ENCODE data around the gene CTDSP2. TPM values are rescaled to one million over a fixed set of nuclear protein-coding genes. Genes with fewer than 3 reads are reported as not detected.

CTDSP2 gene
- total and polyA plus RNA-seq, 5 experiments from 2014 or later, result 51.4 to 262 (median 81.2) TPM

DNA sequence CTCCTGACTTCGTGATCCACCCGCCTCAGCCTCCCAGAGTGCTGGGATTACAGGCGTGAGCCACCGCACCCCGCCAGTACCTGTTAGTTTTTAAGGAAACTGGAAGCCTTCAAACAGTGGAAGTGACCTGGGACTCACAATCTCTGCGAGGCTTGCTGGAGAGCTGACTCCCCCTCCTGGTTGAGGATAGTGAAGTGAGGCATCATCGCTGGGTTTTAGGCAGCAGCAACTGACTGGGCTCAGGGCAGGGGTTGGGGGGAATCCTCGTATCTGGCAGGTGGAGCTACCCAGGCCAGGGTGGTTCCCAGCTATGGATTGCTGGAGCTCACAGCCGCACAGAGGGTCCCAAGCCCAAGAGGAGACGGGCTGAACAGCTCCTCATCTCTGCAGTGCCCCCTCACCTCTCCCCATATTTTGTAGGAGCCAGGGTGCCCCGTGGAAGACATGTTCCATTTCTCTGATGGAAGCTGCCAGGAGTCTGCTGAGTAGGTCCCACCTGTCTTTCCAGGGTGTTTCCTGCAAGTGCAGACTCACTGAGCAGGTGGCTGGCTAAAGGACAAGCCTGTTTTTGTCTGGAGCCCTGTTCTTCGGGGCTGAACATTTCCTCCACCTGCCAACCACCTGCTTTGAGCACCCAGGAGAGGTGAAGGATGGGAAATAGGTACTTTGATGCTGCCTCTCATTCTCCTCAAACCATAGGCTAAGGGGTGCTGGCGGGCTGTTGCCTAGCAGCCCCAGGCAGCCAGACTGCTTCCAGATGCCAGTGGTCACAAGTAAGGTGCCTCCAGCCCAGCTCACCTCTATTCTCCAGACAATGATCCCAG is 31.1 kb downstream of the CTDSP2 start:
- peak overlapping the region in 6 of 10 donors; percentile 31 to 83 (median 58) for H3K27ac Mint-ChIP-seq
- peaks cover 0 to 19% (median 0%) of the 10 kb centered on the region in 3 donors for H3K36me3 Mint-ChIP-seq
- no peaks in the 10 kb centered on the region for H3K9me3 Mint-ChIP-seq
- peak overlapping the region in 1 of 10 donors; percentile 70 for H3K4me3 Mint-ChIP-seq
- H3K4me1 Mint-ChIP-seq, result peaks cover 4 to 10% (median 6%) of the 10 kb centered on the region in 4 donors
- DNase-seq, result no peak
- no peaks in the 10 kb centered on the region for H3K27me3 Mint-ChIP-seq
- POLR2A ChIA-PET, result interaction anchor here (1.1 kb wide), 1 partner anchor 9 kb away, joined by 3 read pairs; no protein-coding TSS in a partner anchor
- ATAC-seq, result no peak

DNA sequence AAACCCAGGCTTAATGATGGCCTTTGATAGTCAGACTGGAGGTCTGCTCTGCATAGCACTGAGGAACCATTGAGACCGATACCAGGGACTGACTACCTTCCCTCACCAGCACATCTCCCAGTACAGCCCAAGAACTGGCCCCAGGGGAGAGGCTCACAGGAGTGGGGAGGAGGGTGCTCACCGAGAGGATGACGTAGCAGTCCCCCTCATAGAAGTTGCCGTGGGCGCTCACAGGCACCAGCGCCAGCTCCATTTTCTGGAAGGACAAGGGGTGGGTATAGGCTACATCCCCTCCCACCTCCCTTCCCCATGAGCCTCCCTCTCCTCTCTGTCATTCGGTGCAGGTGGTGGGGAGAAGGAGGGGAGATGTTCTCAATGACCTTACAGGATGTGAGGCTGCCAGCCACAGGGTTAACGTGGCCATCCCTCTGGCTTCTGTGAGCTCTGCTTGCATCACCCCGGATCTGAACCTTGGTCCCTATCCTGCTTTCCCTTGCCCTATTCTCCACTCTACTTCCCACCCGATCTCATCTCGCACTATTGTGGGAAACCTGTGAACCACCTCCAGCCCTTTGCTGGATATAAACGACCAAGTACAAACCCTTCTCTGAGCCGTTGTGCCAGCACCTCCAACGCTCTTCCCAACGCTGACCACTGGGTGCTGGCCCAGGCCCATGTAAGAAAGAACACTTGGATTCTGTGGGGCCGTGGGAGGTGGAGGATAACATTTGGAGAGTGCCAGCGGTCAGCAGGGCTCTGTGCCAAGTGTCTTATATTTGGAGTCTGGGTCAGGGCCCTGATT is 32.4 kb downstream of the CTDSP2 start:
- no peaks in the 10 kb centered on the region for H3K9me3 Mint-ChIP-seq
- POLR2A ChIA-PET, result interaction anchor here (1.9 kb wide), 1 partner anchor 33 kb away, joined by 5 read pairs; the partner anchor contains the start of gene CTDSP2
- peaks cover 0 to 21% (median 4%) of the 10 kb centered on the region in 3 donors for H3K36me3 Mint-ChIP-seq
- DNase-seq (no peak), ATAC-seq (no peak)
- H3K4me3 Mint-ChIP-seq, result peak overlapping the region in 1 of 10 donors; percentile 70
- H3K4me1 Mint-ChIP-seq, result peaks cover 4 to 10% (median 6%) of the 10 kb centered on the region in 4 donors
- peak overlapping the region in 2 of 10 donors; percentile 17 to 72 for H3K27ac Mint-ChIP-seq
- no peaks in the 10 kb centered on the region for H3K27me3 Mint-ChIP-seq

DNA sequence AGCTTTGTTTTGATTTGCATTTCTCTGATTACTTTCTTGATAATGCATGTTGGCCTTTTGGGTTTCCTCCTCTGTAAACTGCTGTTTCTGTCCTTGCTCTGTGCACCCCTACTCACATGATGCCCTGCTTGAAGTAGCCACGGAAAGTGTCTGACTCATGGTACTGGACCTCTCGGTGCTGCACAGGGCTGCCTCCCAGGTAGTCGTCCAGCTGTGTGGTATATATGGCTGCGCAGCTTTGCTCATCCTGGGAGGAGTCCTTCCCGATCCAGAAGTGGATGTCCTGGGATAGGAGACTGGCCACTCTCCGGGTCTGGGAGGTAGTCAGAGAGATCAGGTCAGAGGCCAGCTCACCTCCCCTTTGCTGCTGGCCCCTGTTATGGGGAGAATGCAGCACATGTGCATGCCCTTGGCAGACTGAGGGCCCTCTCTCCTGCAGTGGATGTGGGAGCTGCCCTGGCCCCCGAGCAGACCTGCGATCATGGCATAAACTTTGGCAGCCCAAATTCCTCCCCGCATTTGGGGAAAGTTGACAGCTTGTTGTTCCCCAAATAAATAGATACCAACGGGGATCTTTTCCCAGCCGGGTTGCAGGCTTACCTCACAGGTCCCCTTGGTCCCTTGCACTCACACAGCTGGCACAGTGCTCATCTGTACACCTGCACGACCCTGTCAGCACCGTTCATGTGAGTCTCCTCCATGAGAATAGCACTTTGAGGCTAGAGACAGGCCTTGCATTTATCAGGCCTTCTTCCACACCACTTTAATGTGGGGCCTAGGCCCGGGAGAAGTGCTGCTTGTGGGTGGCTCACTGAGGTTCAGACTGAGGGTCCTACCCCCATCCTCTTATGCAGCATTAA is 33.2 kb downstream of the CTDSP2 start:
- Mint-ChIP-seq H3K9me3 (no peaks in the 10 kb centered on the region), H3K36me3 (peaks cover 0 to 18% (median 4%) of the 10 kb centered on the region in 3 donors), H3K4me3 (no peak overlapping the region), H3K27ac (peak overlapping the region in 3 of 10 donors; percentile 17 to 72 (median 41)), H3K4me1 (peaks cover 2 to 7% (median 5%) of the 10 kb centered on the region in 4 donors), H3K27me3 (no peaks in the 10 kb centered on the region)
- POLR2A ChIA-PET, result interaction anchor here (1.9 kb wide), 1 partner anchor 33 kb away, joined by 5 read pairs; the partner anchor contains the start of gene CTDSP2
- DNase-seq, result no peak
- ATAC-seq, result no peak

DNA sequence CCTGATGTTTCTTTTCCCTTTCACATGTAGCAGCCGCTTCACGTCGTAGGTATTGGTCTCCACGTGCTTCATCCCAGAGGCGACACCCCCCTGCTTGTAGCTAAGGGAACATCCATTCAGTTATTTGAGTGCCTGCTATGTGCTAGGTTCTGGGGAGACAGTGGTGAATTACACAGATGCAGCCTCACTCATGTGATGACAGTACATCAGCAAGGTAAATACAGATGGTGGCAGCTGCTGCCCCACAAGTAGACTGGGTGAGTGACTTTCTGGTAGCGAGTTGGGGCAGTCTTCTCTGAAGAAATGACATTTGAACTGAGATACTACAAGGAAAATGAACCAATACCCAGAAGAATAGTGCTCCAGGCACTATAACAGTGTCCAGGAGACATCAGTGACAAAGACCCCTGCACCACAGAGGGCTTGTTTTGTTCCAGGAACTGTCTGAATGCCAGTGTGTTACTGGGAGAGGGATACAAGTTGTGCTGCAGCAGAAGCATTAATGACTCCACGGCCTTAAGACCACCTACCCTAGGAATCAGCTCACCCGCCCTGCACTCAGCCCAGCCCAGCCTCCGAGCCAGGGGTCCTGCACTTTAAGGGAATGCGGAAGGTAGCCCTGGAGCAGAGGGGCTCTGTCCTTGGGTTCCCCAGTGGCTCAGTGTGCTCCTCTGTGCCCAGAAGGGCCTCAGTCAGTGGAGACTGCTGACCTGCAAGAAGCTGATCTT is 35.3 kb downstream of the CTDSP2 start:
- H3K27ac Mint-ChIP-seq, result no peak overlapping the region
- peaks cover 0 to 32% (median 4%) of the 10 kb centered on the region in 3 donors for H3K36me3 Mint-ChIP-seq
- no peaks in the 10 kb centered on the region for H3K9me3 Mint-ChIP-seq
- ATAC-seq (no peak), DNase-seq (no peak)
- H3K4me3 Mint-ChIP-seq, result no peak overlapping the region
- POLR2A ChIA-PET, result interaction anchor here (1.9 kb wide), 1 partner anchor 18 kb away, joined by 4 read pairs; no protein-coding TSS in a partner anchor
- peaks cover 0 to 6% (median 3%) of the 10 kb centered on the region in 4 donors for H3K4me1 Mint-ChIP-seq
- no peaks in the 10 kb centered on the region for H3K27me3 Mint-ChIP-seq

DNA sequence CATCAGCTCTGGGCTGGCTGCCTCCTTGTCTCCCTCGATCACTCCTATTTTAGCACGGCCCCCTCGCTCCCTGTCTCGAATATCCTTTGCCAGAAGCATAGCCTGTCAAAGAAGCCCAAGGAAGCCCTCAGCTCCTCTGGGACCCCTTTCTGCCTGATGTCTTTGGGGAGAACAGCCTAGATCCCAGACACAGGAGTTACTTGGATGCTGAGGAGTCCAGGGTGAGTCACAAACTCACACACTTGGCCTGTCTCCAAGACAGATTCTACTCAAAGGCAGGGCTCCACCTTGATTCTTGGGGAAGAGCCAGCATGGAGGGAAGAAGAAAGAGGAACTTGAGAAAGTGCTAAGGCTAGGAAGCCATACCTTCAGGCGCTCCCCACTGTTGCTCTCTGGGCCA is 36.1 kb downstream of the CTDSP2 start:
- POLR2A ChIA-PET, result no interaction called here
- no peak overlapping the region for H3K4me3 Mint-ChIP-seq
- no peak overlapping the region for H3K27ac Mint-ChIP-seq
- ATAC-seq (no peak), DNase-seq (no peak)
- no peaks in the 10 kb centered on the region for H3K9me3 Mint-ChIP-seq
- peaks cover 0 to 4% (median under 1%) of the 10 kb centered on the region in 4 donors for H3K4me1 Mint-ChIP-seq
- no peaks in the 10 kb centered on the region for H3K27me3 Mint-ChIP-seq
- H3K36me3 Mint-ChIP-seq, result peaks cover 0 to 34% (median 4%) of the 10 kb centered on the region in 3 donors

DNA sequence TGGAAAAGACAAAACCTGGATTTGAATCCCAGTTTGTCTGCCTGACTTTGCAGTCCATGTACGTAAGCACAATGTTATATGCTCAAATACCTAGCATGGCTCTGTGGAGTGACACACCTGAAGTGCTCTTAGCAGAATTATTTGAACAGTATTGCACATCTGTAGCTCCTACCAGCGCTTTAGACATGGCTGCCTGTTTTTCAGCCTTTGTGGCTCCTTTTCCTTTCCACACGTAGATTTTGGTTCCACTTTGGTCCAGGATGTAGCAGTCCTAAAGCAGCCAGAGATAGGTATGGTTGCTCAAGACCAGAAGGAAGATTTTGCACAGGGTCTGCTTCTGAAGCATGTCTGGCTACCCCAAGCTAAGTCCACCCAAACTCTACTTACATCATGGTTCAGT is 37.1 kb downstream of the CTDSP2 start:
- Mint-ChIP-seq H3K4me3 (no peak overlapping the region), H3K9me3 (no peaks in the 10 kb centered on the region), H3K4me1 (peaks cover 0 to 3% (median under 1%) of the 10 kb centered on the region in 4 donors), H3K27me3 (no peaks in the 10 kb centered on the region), H3K36me3 (peaks cover 0 to 35% (median 4%) of the 10 kb centered on the region in 3 donors), H3K27ac (no peak overlapping the region)
- POLR2A ChIA-PET, result no interaction called here
- ATAC-seq, result no peak
- no peak for DNase-seq

DNA sequence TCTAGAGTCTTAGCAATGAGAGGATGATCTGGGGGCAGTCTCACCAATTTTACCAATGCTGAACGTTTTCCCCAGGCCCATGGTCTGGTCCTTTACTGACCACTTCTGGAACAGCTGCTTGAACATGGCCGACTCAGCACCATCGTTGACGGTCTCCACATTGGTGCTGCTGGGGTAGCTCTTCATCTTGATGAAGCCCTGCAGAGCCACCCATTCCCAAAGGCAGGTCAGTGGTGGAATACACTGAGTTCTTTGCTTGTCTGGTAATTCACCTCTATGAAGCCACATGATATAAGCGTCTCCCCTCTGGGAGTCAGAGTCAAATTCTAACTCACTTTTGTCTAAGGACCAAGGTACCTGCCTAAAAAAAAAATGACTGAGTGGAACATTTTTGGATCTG is 38.2 kb downstream of the CTDSP2 start:
- Mint-ChIP-seq H3K4me1 (peaks cover 0 to 4% (median under 1%) of the 10 kb centered on the region in 4 donors), H3K4me3 (no peak overlapping the region), H3K27ac (no peak overlapping the region), H3K36me3 (peaks cover 0 to 41% (median 6%) of the 10 kb centered on the region in 3 donors), H3K27me3 (no peaks in the 10 kb centered on the region), H3K9me3 (no peaks in the 10 kb centered on the region)
- ATAC-seq, result no peak
- no peak for DNase-seq
- POLR2A ChIA-PET, result no interaction called here

DNA sequence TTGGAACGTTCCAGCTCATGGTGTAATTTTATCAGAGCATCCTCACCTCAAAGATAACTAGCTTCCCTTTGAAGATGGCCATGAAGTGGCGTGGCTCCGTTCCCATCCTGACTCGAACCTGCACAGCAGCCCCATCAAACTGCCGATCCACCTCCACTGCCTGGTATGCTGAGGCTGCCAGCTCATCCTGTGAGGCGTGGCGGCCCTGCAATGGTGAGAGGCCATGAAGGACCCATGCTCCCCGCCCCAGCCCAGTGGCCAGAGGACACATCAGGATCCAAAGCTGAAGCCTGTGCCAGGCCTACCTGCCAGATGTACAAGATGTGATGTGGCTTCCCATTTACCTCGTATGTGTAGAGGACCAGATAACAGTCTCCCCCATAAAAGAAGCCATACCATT is 39.2 kb downstream of the CTDSP2 start:
- Mint-ChIP-seq H3K27ac (peak overlapping the region in 1 of 10 donors; percentile 52), H3K36me3 (peaks cover 0 to 50% (median 8%) of the 10 kb centered on the region in 3 donors), H3K9me3 (no peaks in the 10 kb centered on the region), H3K4me3 (no peak overlapping the region), H3K27me3 (no peaks in the 10 kb centered on the region), H3K4me1 (peaks cover 0 to 2% (median under 1%) of the 10 kb centered on the region in 4 donors)
- DNase-seq (no peak), ATAC-seq (no peak)
- POLR2A ChIA-PET, result interaction anchor here (0.9 kb wide), 1 partner anchor 112 kb away, joined by 3 read pairs; no protein-coding TSS in a partner anchor

DNA sequence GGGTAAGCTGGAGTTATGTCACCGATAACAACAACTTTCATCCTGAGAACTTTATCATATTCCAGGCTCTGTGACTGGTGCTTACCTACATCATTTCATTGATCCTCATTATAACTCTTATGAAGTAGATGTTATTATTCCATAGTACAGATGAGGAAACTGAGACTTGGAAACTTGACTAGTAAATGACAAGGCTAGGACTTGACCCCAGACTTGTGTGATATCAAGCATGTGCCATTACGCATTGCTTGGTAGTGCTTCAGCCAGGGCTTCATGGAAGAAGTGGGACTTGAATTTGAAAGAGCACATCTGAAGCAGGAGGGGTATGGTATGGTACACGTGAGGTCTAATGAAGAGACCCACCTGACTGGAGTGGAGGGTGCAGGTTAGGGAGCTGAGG is 39.9 kb downstream of the CTDSP2 start:
- Mint-ChIP-seq H3K36me3 (peaks cover 0 to 54% (median 8%) of the 10 kb centered on the region in 3 donors), H3K4me1 (peaks cover 0 to 2% (median under 1%) of the 10 kb centered on the region in 4 donors), H3K9me3 (no peaks in the 10 kb centered on the region), H3K27ac (peak overlapping the region in 1 of 10 donors; percentile 29), H3K27me3 (no peaks in the 10 kb centered on the region), H3K4me3 (no peak overlapping the region)
- DNase-seq, result no peak
- no peak for ATAC-seq
- POLR2A ChIA-PET, result interaction anchor here (0.9 kb wide), 1 partner anchor 113 kb away, joined by 3 read pairs; no protein-coding TSS in a partner anchor

DNA sequence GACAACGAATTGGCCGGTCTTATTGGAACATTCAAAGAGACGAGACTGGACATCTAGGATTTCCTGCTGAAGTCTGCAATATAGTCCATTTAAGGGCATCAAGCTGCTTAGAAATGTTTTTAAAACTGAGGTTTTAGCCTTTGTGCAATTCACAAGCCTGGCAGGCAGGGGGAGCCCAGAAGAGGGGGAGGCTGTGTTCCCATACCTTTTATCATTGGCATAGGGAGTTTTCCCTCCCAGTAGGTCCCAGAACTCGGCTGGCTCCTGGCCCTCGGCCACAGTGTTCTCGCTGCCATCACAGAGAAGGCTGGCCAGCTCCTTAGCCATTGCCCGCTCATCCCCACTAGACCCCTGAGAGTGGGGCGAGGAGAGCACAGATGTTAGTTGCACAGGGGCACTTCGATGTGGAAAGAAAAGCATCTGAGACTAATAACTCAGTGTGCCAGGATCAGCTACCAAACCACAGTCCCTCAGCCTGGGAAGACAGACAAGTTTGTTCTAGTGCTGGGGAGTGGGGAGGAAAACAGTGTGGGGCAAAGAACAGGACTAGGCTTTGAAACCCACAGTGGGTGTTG is 43.1 kb downstream of the CTDSP2 start:
- Mint-ChIP-seq H3K4me3 (no peak overlapping the region), H3K4me1 (peaks cover 0 to 11% (median 0%) of the 10 kb centered on the region in 4 donors), H3K9me3 (no peaks in the 10 kb centered on the region), H3K27me3 (no peaks in the 10 kb centered on the region), H3K36me3 (peaks cover 0 to 64% (median 5%) of the 10 kb centered on the region in 3 donors), H3K27ac (peak overlapping the region in 1 of 10 donors; percentile 24)
- DNase-seq (peak in 8 of 10 donors; percentile 11 to 37 (median 28)), ATAC-seq (peak in 1 of 2 donors; percentile 53)
- POLR2A ChIA-PET, result interaction anchor here (0.5 to 0.8 kb wide), 3 partner anchors 11 to 43 kb away, joined by 3 to 5 read pairs (median 3); partner anchors contain the start of gene CTDSP2

DNA sequence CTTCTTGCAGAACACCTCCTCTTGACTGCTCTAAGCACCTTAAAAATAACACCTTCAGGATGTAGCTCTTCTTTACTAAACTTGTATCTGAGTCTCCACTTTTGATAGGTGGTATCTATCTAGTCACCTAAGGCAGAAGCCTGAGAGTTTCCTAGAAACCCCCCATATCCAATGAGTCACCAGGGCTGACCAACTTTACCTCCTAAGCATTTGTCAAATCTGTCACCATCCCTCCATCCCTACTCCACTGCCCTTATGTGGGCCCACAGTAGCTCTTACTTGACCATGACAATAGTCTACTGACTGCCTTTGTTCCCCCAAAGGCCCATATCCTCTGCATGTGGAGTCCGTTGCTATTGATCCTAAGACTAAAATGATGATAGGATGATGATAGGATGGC is 43.9 kb downstream of the CTDSP2 start:
- Mint-ChIP-seq H3K4me1 (peaks cover 0 to 11% (median under 1%) of the 10 kb centered on the region in 4 donors), H3K36me3 (peaks cover 0 to 68% (median 5%) of the 10 kb centered on the region in 3 donors), H3K27me3 (no peaks in the 10 kb centered on the region), H3K27ac (no peak overlapping the region), H3K4me3 (no peak overlapping the region), H3K9me3 (no peaks in the 10 kb centered on the region)
- DNase-seq (no peak), ATAC-seq (no peak)
- POLR2A ChIA-PET, result interaction anchor here (0.8 kb wide), 1 partner anchor 44 kb away, joined by 3 read pairs; the partner anchor contains the start of gene CTDSP2

All from naive thymus-derived CD8-positive, alpha-beta T cell (primary cell).